Measurements from ENCODE around the gene TANC1. TPM values are rescaled to one million over a fixed set of nuclear protein-coding genes. Genes with fewer than 3 reads are reported as not detected.

TANC1 gene
- total and polyA plus RNA-seq, 2 donors (not counting 3 experiments of a cell fraction or from before 2014, with no cell fraction given): 58.9 to 99.4 TPM

GRCh38 chr2:159129824-159130223 lies 161.4 kb downstream of the TANC1 start:
- DNase-seq (ENCODE audit: low read depth, low spot score) (peak; percentile 47), FAIRE-seq (peak; percentile 55)
- Histone ChIP-seq H3K4me1 (ENCODE audit: control insufficient read depth, extremely low read depth, insufficient read depth, low read length) (peaks cover 59% of the 10 kb centered on the region), H3K9me1 (replicated peaks; ENCODE audit: control insufficient read depth, extremely low read depth, insufficient read depth, low read length) (no peaks in the 10 kb centered on the region), H3K79me2 (ENCODE audit: control insufficient read depth, insufficient read depth, low read length) (peaks cover 40% of the 10 kb centered on the region), H3K9me3 (replicated peaks; ENCODE audit: control insufficient read depth, insufficient read depth, low read length) (no peaks in the 10 kb centered on the region), H3K27ac (ENCODE audit: insufficient read depth, low read depth, low read length) (peak overlapping the region; percentile 22), H3K4me2 (ENCODE audit: insufficient read depth, low read length) (peak overlapping the region; percentile 5), H4K20me1 (replicated peaks; ENCODE audit: control insufficient read depth, extremely low read depth, insufficient read depth, low read length) (no peaks in the 10 kb centered on the region), H3K4me3 (replicated peaks in 1 of 3; ENCODE audit: insufficient read depth in 1 of 3, low read depth in 1 of 3, low read length in 3 of 3) (no peak overlapping the region), H3K36me3 (ENCODE audit: control insufficient read depth in 2 of 2, extremely low read depth in 1 of 2, insufficient read depth in 2 of 2, low read length in 2 of 2) (no peaks in the 10 kb centered on the region), H2AFZ (ENCODE audit: low read depth, low read length) (no peak overlapping the region), H3K9ac (replicated peaks; ENCODE audit: extremely low read depth, insufficient read depth, low read length) (no peak overlapping the region), H3K27me3 (ENCODE audit: control insufficient read depth in 2 of 2, insufficient read depth in 2 of 2, low read length in 2 of 2) (no peaks in the 10 kb centered on the region)
- no TSS peak for BruUV-seq (replicated peaks)
- ChIA-PET POLR2A (no interaction called here), CTCF (interaction anchor here (1.3 to 3.6 kb wide), 5 partner anchors 11 to 59 kb away, joined by 3 to 19 read pairs (median 12); no protein-coding TSS in a partner anchor)
- no peak for TF ChIP-seq JUN (IDR thresholded peaks at IDR 0.05; ENCODE audit: borderline replicate concordance, insufficient read depth, insufficient read length, low read depth)
- no peak for TF ChIP-seq GATA2 (IDR thresholded peaks at IDR 0.05; ENCODE audit: insufficient read depth, insufficient read length, low read depth, low read length)
- TF ChIP-seq EZH2 (IDR thresholded peaks at IDR 0.05; ENCODE audit: borderline replicate concordance, low read depth, low read length, severe bottlenecking): no peak
- no peak for TF ChIP-seq POLR2A (IDR thresholded peaks at IDR 0.05; ENCODE audit: low read depth, low read length)
- TF ChIP-seq MAX (IDR thresholded peaks at IDR 0.05; ENCODE audit: insufficient read depth, insufficient read length): no peak
- TF ChIP-seq FOS (IDR thresholded peaks at IDR 0.05; ENCODE audit: borderline replicate concordance, insufficient read depth, low read length): no peak
- TF ChIP-seq MYC (IDR thresholded peaks at IDR 0.05; ENCODE audit: low read depth, low read length): no peak
- TF ChIP-seq POLR2AphosphoS5 (IDR thresholded peaks at IDR 0.05; ENCODE audit: insufficient read depth, low read depth, low read length): no peak
- TF ChIP-seq, protein P1, sequence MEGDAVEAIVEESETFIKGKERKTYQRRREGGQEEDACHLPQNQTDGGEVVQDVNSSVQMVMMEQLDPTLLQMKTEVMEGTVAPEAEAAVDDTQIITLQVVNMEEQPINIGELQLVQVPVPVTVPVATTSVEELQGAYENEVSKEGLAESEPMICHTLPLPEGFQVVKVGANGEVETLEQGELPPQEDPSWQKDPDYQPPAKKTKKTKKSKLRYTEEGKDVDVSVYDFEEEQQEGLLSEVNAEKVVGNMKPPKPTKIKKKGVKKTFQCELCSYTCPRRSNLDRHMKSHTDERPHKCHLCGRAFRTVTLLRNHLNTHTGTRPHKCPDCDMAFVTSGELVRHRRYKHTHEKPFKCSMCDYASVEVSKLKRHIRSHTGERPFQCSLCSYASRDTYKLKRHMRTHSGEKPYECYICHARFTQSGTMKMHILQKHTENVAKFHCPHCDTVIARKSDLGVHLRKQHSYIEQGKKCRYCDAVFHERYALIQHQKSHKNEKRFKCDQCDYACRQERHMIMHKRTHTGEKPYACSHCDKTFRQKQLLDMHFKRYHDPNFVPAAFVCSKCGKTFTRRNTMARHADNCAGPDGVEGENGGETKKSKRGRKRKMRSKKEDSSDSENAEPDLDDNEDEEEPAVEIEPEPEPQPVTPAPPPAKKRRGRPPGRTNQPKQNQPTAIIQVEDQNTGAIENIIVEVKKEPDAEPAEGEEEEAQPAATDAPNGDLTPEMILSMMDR (IDR thresholded peaks at IDR 0.05; ENCODE audit: extremely low read depth in 1 of 2, insufficient read depth in 1 of 2, low read depth in 1 of 2, low read length in 2 of 2): no peak
- dilution Hi-C loops (cut with MboI; ENCODE audit: extremely low pct_ligation_motif_present, low sequenced_read_pairs) (no loop called here), intact Hi-C loops (cut with micrococcal nuclease) (no loop called here)
